ENCODE data around the gene SLC6A19.

GRCh38 chr5:1195916-1196315 is 5.5 kb upstream of the SLC6A19 start:
- TF ChIP-seq CTCF (IDR thresholded peaks at IDR 0.05) (no peak), EZH2 (IDR thresholded peaks at IDR 0.05; ENCODE audit: borderline replicate concordance, insufficient read depth, low read depth, low read length, poor library complexity, severe bottlenecking) (no peak)

Data from B cell (primary cell).